IMR-90 (cell line): ENCODE results near the gene ERC2. TPM values are rescaled to one million over a fixed set of nuclear protein-coding genes. Genes with fewer than 3 reads are reported as not detected.

Experiments
- ATAC-seq: fragments of 200-7000 bp; cut with Tn5 transposase; 2 replicates; pipeline ENCODE4 v1.9.1; 2020; ENCODE audit warnings: low read depth, mild to moderate bottlenecking, moderate library complexity
- BruUV-seq: library from RNA; stranded (reverse); fragments of 400-500 nt; replicated peaks from 2 replicates; lab custom pipeline; 2021; lab: Mats Ljungman, UMichigan
- CTCF ChIA-PET: fragments of 300-600 bp; formaldehyde crosslinking; extraction: SDS; loops from one replicate; lab custom pipeline; 2021; ENCODE audit warnings: antibody characterized with exemption; lab: Yijun Ruan, JAX
- POLR2A ChIA-PET: fragments of 300-600 bp; sonication (Branson Sonifier 250); formaldehyde crosslinking; loops from one replicate; lab custom pipeline; 2022; ENCODE audit warnings: antibody characterized with exemption; ENCODE audit not compliant: unreplicated experiment; lab: Charles Lee
- DNase-seq: peaks from one replicate; pipeline ENCODE4 v3.0.0; 2013
- H2AFZ ChIP-seq: replicated peaks from 2 replicates; pipeline ENCODE3; 2013; ENCODE audit warnings: low read length, mild to moderate bottlenecking; ENCODE audit not compliant: poor library complexity
- H2AK5ac ChIP-seq: 2 replicates; pipeline ENCODE4 v1.6.1; 2013; ENCODE audit warnings: low read depth, low read length, inconsistent platforms
- H2AK9ac ChIP-seq: replicated peaks from 2 replicates; pipeline ENCODE3; 2013; ENCODE audit warnings: mild to moderate bottlenecking, low read depth, low read length, moderate library complexity; ENCODE audit not compliant: poor library complexity
- H2BK120ac ChIP-seq: 2 replicates; pipeline ENCODE4 v1.6.1; 2013; ENCODE audit warnings: low read depth, low read length, inconsistent platforms
- H2BK15ac ChIP-seq: 3 replicates; pipeline ENCODE4 v1.6.1; 2013; ENCODE audit warnings: low read depth, low read length, inconsistent platforms
- H2BK20ac ChIP-seq: 2 replicates; pipeline ENCODE4 v1.6.1; 2013; ENCODE audit warnings: low read depth, mild to moderate bottlenecking, inconsistent platforms, low read length, moderate library complexity
- H2BK5ac ChIP-seq: 2 replicates; pipeline ENCODE4 v1.6.1; 2013; ENCODE audit warnings: mild to moderate bottlenecking, low read depth, low read length, inconsistent platforms; ENCODE audit not compliant: poor library complexity, severe bottlenecking
- H3K14ac ChIP-seq: replicated peaks from 2 replicates; pipeline ENCODE4 v1.6.1; 2013; ENCODE audit warnings: low read depth, low read length, inconsistent platforms
- H3K18ac ChIP-seq: 2 replicates; pipeline ENCODE4 v1.6.1; 2013; ENCODE audit warnings: low read depth, low read length, control low read depth
- H3K23ac ChIP-seq: 2 replicates; pipeline ENCODE4 v1.6.1; 2013; ENCODE audit warnings: low read depth, low read length, inconsistent platforms
- H3K27ac ChIP-seq: 2 replicates; pipeline ENCODE4 v1.5.1; 2013; ENCODE audit warnings: mild to moderate bottlenecking, control low read depth, low read length; ENCODE audit not compliant: insufficient read depth
- H3K27me3 ChIP-seq: 2 replicates; pipeline ENCODE4 v1.6.1; 2013; ENCODE audit warnings: low read length; ENCODE audit not compliant: control insufficient read depth, insufficient read depth
- H3K36me3 ChIP-seq: 2 replicates; pipeline ENCODE4 v1.6.1; 2013; ENCODE audit warnings: low read length, mixed read lengths; ENCODE audit not compliant: control insufficient read depth, insufficient read depth
- H3K4ac ChIP-seq: 2 replicates; pipeline ENCODE4 v1.6.1; 2013; ENCODE audit warnings: low read depth, low read length, inconsistent platforms
- H3K4me1 ChIP-seq: 2 replicates; pipeline ENCODE4 v1.6.1; 2013; ENCODE audit warnings: low read length, mixed read lengths; ENCODE audit not compliant: control insufficient read depth, insufficient read depth
- H3K4me2 ChIP-seq: 2 replicates; pipeline ENCODE4 v1.6.1; 2013; ENCODE audit warnings: low read depth, mild to moderate bottlenecking, control low read depth, low read length, moderate library complexity
- H3K4me3 ChIP-seq: 2 replicates; pipeline ENCODE4 v1.5.1; 2013; ENCODE audit warnings: low read depth, mild to moderate bottlenecking, control low read depth, low read length, moderate library complexity; ENCODE audit not compliant: insufficient read depth
- H3K56ac ChIP-seq: 2 replicates; pipeline ENCODE4 v1.6.1; 2013; ENCODE audit warnings: low read length, inconsistent platforms; ENCODE audit not compliant: insufficient read depth; ENCODE audit errors: extremely low read depth
- H3K79me1 ChIP-seq, 2 experiments: 2 replicates each; pipeline ENCODE4 v1.6.1; 2013; ENCODE audit warnings: low read length in 2 of 2, inconsistent platforms in 1 of 2, low read depth in 1 of 2
- H3K9ac ChIP-seq: 2 replicates; pipeline ENCODE4 v1.6.1; 2013; ENCODE audit warnings: low read depth, low read length, control low read depth
- H3K9me1 ChIP-seq: 2 replicates; pipeline ENCODE4 v1.6.1; 2013; ENCODE audit warnings: low read length, inconsistent platforms; ENCODE audit not compliant: insufficient read depth
- H3K9me3 ChIP-seq: 2 replicates; pipeline ENCODE4 v1.6.1; 2013; ENCODE audit warnings: low read length; ENCODE audit not compliant: control insufficient read depth, insufficient read depth
- H4K20me1 ChIP-seq: 2 replicates; pipeline ENCODE4 v1.6.1; 2013; ENCODE audit warnings: low read length, inconsistent platforms; ENCODE audit not compliant: insufficient read depth
- H4K5ac ChIP-seq: 2 replicates; pipeline ENCODE4 v1.6.1; 2013; ENCODE audit warnings: mild to moderate bottlenecking, low read depth, low read length, control low read depth
- H4K8ac ChIP-seq, 2 experiments: 2 replicates each; pipeline ENCODE4 v1.6.1; 2013; ENCODE audit warnings: low read depth in 2 of 2, low read length in 2 of 2, control low read depth in 1 of 2, inconsistent platforms in 1 of 2
- H4K91ac ChIP-seq: 2 replicates; pipeline ENCODE4 v1.6.1; 2013; ENCODE audit warnings: low read depth, low read length, inconsistent platforms; ENCODE audit not compliant: insufficient read depth
- MXI1 ChIP-seq: IDR thresholded peaks from 2 replicates; pipeline ENCODE4 v1.6.1; 2012; ENCODE audit warnings: low read depth, mild to moderate bottlenecking, low read length, moderate library complexity, borderline replicate concordance
- WGBS, 2 experiments: methylation state at CpG; one replicate each; pipeline versions ENCODE4 v1.1.5 to v1.1.7; 2013; ENCODE audit warnings: missing lambda C conversion rate in 2 of 2; ENCODE audit not compliant: insufficient read length in 1 of 2; ENCODE audit errors: extremely low coverage in 2 of 2; 5-methylcytosine and 5-hydroxymethylcytosine counted together
- dilution Hi-C: fragments of 300-500 bp; cut with HindIII; formaldehyde crosslinking; loops from one replicate; pipeline ENCODE4 v1.14.3; 2018; ENCODE audit warnings: low sequenced_read_pairs; ENCODE audit not compliant: unreplicated experiment
- in situ Hi-C: fragments of 300-500 bp; cut with MboI; formaldehyde crosslinking; loops from 3 replicates; pipeline ENCODE4 v1.14.3; 2019; ENCODE audit warnings: low sequenced_read_pairs, inconsistent platforms, mixed read lengths
- intact Hi-C: fragments of 100-400 bp; cut with micrococcal nuclease; formaldehyde crosslinking; loops from 2 replicates; pipeline ENCODE4 v1.10.0; 2022
- polyA plus RNA-seq, 3 experiments: library from polyadenylated mRNA; depleted of rRNA; stranded (reverse); fragments of >200 nt; gene quantifications; 2 replicates each; pipeline ENCODE4 v1.2.3, GENCODE V29; 2012; ENCODE audit warnings: low replicate concordance in 1 of 3
- total RNA-seq: library from RNA; depleted of rRNA; stranded (reverse); fragments of >200 nt; gene quantifications from 2 replicates; pipeline ENCODE4 v1.2.3, GENCODE V29; 2012

The ERC2 gene
- total and polyA plus RNA-seq, 2 of the 4 experiments (the other 2 are of a cell fraction), result 0.17 to 0.18 TPM

- H3K23ac ChIP-seq, result no peak overlapping the region
- no peaks in the 10 kb centered on the region for H3K4me1 ChIP-seq
- no peaks in the 10 kb centered on the region for H4K20me1 ChIP-seq
- H2AFZ ChIP-seq, result no peak overlapping the region
- TF ChIP-seq MXI1, result no peak
- H3K9ac ChIP-seq, result no peak overlapping the region
- no peak overlapping the region for H3K4me3 ChIP-seq
- H3K9me1 ChIP-seq, result no peaks in the 10 kb centered on the region
- no peak overlapping the region for H3K14ac ChIP-seq
- POLR2A ChIA-PET, result no interaction called here
- H2BK15ac ChIP-seq, result no peak overlapping the region
- no peaks in the 10 kb centered on the region for H3K9me3 ChIP-seq
- no peak overlapping the region for H3K4ac ChIP-seq
- intact Hi-C loops, result loop anchor here (10.0 kb wide), 2 partner anchors 884 to 1004 kb away; no protein-coding TSS in a partner anchor
- H3K4me2 ChIP-seq, result no peak overlapping the region
- no peak overlapping the region for H2AK5ac ChIP-seq
- no peak overlapping the region for H2AK9ac ChIP-seq
- H3K56ac ChIP-seq, result no peak overlapping the region
- no CpG with 5 or more reads among the region's 1 CpG for WGBS, 2 experiments
- CTCF ChIA-PET, result no interaction called here
- no peak overlapping the region for H4K91ac ChIP-seq
- BruUV-seq, result no TSS peak
- H4K8ac ChIP-seq, result no peak overlapping the region
- no peak overlapping the region for H3K18ac ChIP-seq
- H4K5ac ChIP-seq, result no peak overlapping the region
- H3K27ac ChIP-seq, result no peak overlapping the region
- peaks cover 10% of the 10 kb centered on the region for H3K27me3 ChIP-seq
- dilution Hi-C loops, result no loop called here
- H3K79me1 ChIP-seq, result no peaks in the 10 kb centered on the region
- no peak overlapping the region for H2BK20ac ChIP-seq
- no peaks in the 10 kb centered on the region for H3K36me3 ChIP-seq
- no peak for ATAC-seq
- no peak for DNase-seq
- no peak overlapping the region for H2BK5ac ChIP-seq
- no peak overlapping the region for H2BK120ac ChIP-seq
- in situ Hi-C loops, result loop anchor here (10.0 kb wide), 3 partner anchors 564 to 1624 kb away; partner anchors contain the start of gene WNT5A
Measured at GRCh38 chr3:56048331-56048730, 419.9 kb downstream of the ERC2 start.
